ENCODE data around the gene PNCK. TPM values are rescaled to one million over a fixed set of nuclear protein-coding genes. Genes with fewer than 3 reads are reported as not detected.

PNCK gene
- total and polyA plus RNA-seq, 4 donors = 0.44 to 0.77 (median 0.67) TPM

DNA sequence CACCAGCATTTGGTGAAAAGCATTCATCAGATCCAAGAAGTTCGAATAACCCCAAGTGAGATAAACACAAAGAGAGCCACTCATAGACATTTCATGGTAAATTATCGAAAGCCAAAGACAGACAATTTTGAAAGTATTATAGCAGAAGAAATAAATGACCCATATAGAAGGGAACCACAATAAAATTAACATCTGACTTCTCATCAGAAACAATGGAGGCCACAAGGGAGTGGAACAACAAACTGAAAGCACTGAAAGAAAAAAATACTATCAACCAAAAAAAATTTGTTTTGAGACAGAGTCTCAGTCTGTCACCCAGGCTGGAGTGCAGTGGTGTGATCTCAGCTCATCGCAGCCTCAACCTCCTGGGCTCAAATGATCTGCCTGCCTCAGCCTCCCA, 14.3 kb downstream of the PNCK start:
- ATAC-seq (ENCODE audit: insufficient read depth, low FRiP score) = no peak
- WGBS, 2 donors = 85 to 97% methylated on average over 3 of the region's 3 CpGs
- no peak for TF ChIP-seq CTCF (IDR thresholded peaks at IDR 0.05; ENCODE audit: control extremely low read depth, extremely low read depth)
- Histone ChIP-seq H3K36me3 (ENCODE audit: control insufficient read depth in 4 of 4, insufficient read depth in 4 of 4, low read length in 4 of 4) (no peaks in the 10 kb centered on the region), H3K9ac (ENCODE audit: insufficient read depth in 1 of 2, low read length in 2 of 2) (no peak overlapping the region), H3K27ac (ENCODE audit: low read depth in 1 of 2, low read length in 1 of 2) (no peak overlapping the region), H3K27me3 (ENCODE audit: control insufficient read depth in 3 of 3, insufficient read depth in 3 of 3, low read length in 2 of 3) (peaks cover 0 to 21% (median 15%) of the 10 kb centered on the region in 3 donors), H3K4me3 (no peak overlapping the region), H3K9me3 (ENCODE audit: control insufficient read depth in 4 of 4, insufficient read depth in 3 of 4, low read length in 3 of 4) (peaks cover 0 to 13% (median 3%) of the 10 kb centered on the region in 4 donors), H3K4me1 (ENCODE audit: control insufficient read depth in 5 of 5, insufficient read depth in 5 of 5, low read length in 5 of 5) (no peaks in the 10 kb centered on the region)
- no peak for DNase-seq

GRCh38 chrX:153657161-153657560, 16.5 kb downstream of the PNCK start:
- Histone ChIP-seq H3K36me3 (ENCODE audit: control insufficient read depth in 4 of 4, insufficient read depth in 4 of 4, low read length in 4 of 4) (no peaks in the 10 kb centered on the region), H3K4me1 (ENCODE audit: control insufficient read depth in 5 of 5, insufficient read depth in 5 of 5, low read length in 5 of 5) (no peaks in the 10 kb centered on the region), H3K9me3 (ENCODE audit: control insufficient read depth in 4 of 4, insufficient read depth in 3 of 4, low read length in 3 of 4) (peaks cover 0 to 15% (median 6%) of the 10 kb centered on the region in 4 donors), H3K9ac (ENCODE audit: insufficient read depth in 1 of 2, low read length in 2 of 2) (no peak overlapping the region), H3K4me3 (no peak overlapping the region), H3K27me3 (ENCODE audit: control insufficient read depth in 3 of 3, insufficient read depth in 3 of 3, low read length in 2 of 3) (peaks cover 0 to 18% (median 10%) of the 10 kb centered on the region in 3 donors), H3K27ac (ENCODE audit: low read depth in 1 of 2, low read length in 1 of 2) (no peak overlapping the region)
- ATAC-seq (ENCODE audit: insufficient read depth, low FRiP score) = no peak
- no peak for TF ChIP-seq CTCF (IDR thresholded peaks at IDR 0.05; ENCODE audit: control extremely low read depth, extremely low read depth)
- 87 to 88% methylated on average over 9 of the region's 9 CpGs for WGBS, 2 donors
- no peak for DNase-seq

DNA sequence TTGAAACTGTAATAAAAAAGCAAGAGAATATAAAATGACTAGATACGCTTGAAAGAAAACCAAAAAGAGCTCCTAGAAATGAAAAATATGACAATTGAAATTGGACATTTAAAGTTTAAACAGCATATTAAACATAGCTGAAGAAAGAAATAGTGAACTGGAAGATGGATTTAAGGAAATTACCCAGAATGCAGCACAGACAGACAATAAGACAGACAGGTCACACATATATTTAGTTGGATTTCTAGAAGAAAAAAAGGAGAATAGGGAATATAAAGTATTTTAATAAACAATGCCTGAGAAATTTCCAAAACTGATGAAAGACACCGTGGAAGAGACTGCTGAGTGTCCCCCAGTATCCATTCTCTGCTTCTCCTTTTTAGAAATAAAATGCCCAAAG, 20.1 kb downstream of the PNCK start:
- no peak overlapping the region for H3K4me3 ChIP-seq
- H3K9ac ChIP-seq (ENCODE audit: insufficient read depth in 1 of 2, low read length in 2 of 2) = no peak overlapping the region
- ATAC-seq (ENCODE audit: insufficient read depth, low FRiP score) (no peak), DNase-seq (no peak)
- peaks cover 0 to 4% (median 3%) of the 10 kb centered on the region in 3 donors for H3K27me3 ChIP-seq (ENCODE audit: control insufficient read depth in 3 of 3, insufficient read depth in 3 of 3, low read length in 2 of 3)
- no peaks in the 10 kb centered on the region for H3K4me1 ChIP-seq (ENCODE audit: control insufficient read depth in 5 of 5, insufficient read depth in 5 of 5, low read length in 5 of 5)
- peaks cover 0 to 18% (median 6%) of the 10 kb centered on the region in 4 donors for H3K9me3 ChIP-seq (ENCODE audit: control insufficient read depth in 4 of 4, insufficient read depth in 3 of 4, low read length in 3 of 4)
- no peak overlapping the region for H3K27ac ChIP-seq (ENCODE audit: low read depth in 1 of 2, low read length in 1 of 2)
- TF ChIP-seq CTCF (IDR thresholded peaks at IDR 0.05; ENCODE audit: control extremely low read depth, extremely low read depth) = no peak
- H3K36me3 ChIP-seq (ENCODE audit: control insufficient read depth in 4 of 4, insufficient read depth in 4 of 4, low read length in 4 of 4) = no peaks in the 10 kb centered on the region
- WGBS, 2 donors = 86 to 100% methylated on average over 2 of the region's 2 CpGs

GRCh38 chrX:153651540-153652079, 22.0 kb downstream of the PNCK start:
- Histone ChIP-seq H3K27me3 (ENCODE audit: control insufficient read depth in 3 of 3, insufficient read depth in 3 of 3, low read length in 2 of 3) (peaks cover 6 to 13% (median 9%) of the 10 kb centered on the region in 3 donors), H3K9me3 (ENCODE audit: control insufficient read depth in 4 of 4, insufficient read depth in 3 of 4, low read length in 3 of 4) (peaks cover 0 to 21% (median 6%) of the 10 kb centered on the region in 4 donors), H3K4me3 (no peak overlapping the region), H3K9ac (ENCODE audit: insufficient read depth in 1 of 2, low read length in 2 of 2) (no peak overlapping the region), H3K36me3 (ENCODE audit: control insufficient read depth in 4 of 4, insufficient read depth in 4 of 4, low read length in 4 of 4) (no peaks in the 10 kb centered on the region), H3K4me1 (ENCODE audit: control insufficient read depth in 5 of 5, insufficient read depth in 5 of 5, low read length in 5 of 5) (peaks cover 0 to 1% (median 0%) of the 10 kb centered on the region in 5 donors), H3K27ac (ENCODE audit: low read depth in 1 of 2, low read length in 1 of 2) (no peak overlapping the region)
- peak in 1 of 3 donors; percentile 10 for DNase-seq
- TF ChIP-seq CTCF (IDR thresholded peaks at IDR 0.05; ENCODE audit: control extremely low read depth, extremely low read depth) = no peak
- WGBS, 2 donors = 81 to 85% methylated on average over 9 of the region's 9 CpGs
- no peak for ATAC-seq (ENCODE audit: insufficient read depth, low FRiP score)
